ENCODE measurements around the gene OVCH1. TPM values are rescaled to one million over a fixed set of nuclear protein-coding genes. Genes with fewer than 3 reads are reported as not detected.

The OVCH1 gene
- total RNA-seq, 1 donor from 2014 or later: 0.37 TPM

DNA sequence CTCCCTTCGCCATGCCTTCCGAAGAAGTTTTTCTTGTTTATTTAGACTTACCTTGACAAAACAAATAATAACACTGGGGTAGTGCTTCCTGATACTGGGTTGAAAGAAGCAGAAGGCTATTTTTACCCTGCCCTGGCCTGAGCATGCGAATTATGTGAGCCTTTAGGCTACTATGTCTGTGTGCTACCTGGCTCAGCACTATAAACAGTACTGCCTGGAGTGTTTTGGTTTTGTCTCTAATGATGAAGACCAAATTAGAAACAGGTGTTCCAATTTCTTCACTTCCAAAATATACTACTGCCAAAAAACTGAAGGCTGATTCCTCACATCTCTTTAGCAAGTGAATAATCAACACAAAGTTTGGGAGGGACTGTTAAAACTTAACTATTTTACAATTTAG is 7.6 kb upstream of the OVCH1 start:
- H3K4me1 Mint-ChIP-seq: no peaks in the 10 kb centered on the region
- TF ChIP-seq CTCF (conservative IDR thresholded peaks at IDR 0.05): no peak
- no peak overlapping the region for H3K4me3 Mint-ChIP-seq
- peaks cover 6% of the 10 kb centered on the region for H3K36me3 Mint-ChIP-seq (ENCODE audit: low read depth)
- DNase-seq (ENCODE audit: low read depth, low spot score): no peak
- no peak overlapping the region for H3K27ac Mint-ChIP-seq (ENCODE audit: unreplicated experiment)
- H3K9me3 Mint-ChIP-seq: no peaks in the 10 kb centered on the region
- H3K27me3 Mint-ChIP-seq (ENCODE audit: low read depth): no peaks in the 10 kb centered on the region

GRCh38 chr12:29503283-29503682 is 5.8 kb upstream of the OVCH1 start:
- H3K4me1 Mint-ChIP-seq: no peaks in the 10 kb centered on the region
- peaks cover 8% of the 10 kb centered on the region for H3K36me3 Mint-ChIP-seq (ENCODE audit: low read depth)
- no peaks in the 10 kb centered on the region for H3K27me3 Mint-ChIP-seq (ENCODE audit: low read depth)
- no peak for DNase-seq (ENCODE audit: low read depth, low spot score)
- H3K4me3 Mint-ChIP-seq: no peak overlapping the region
- H3K9me3 Mint-ChIP-seq: no peaks in the 10 kb centered on the region
- TF ChIP-seq CTCF (conservative IDR thresholded peaks at IDR 0.05): no peak
- no peak overlapping the region for H3K27ac Mint-ChIP-seq (ENCODE audit: unreplicated experiment)

DNA sequence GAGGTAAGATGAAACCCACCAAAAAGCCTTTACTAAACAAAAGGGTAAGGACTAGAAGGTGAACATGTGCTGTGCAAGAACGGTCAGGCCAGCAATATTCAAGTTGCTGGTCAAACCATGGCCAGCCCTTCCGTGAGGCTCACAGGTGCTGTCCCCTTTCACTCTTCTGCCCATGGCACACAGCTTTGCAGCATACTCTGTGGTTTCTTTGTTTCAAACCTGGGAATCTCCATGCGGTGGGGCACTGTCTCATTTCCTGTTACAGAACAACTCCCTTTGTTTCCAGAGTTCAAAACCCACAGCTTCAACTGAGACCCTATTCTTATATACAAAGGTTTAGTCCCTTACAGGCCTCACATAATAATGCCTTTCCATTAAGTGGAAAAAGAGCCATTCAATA is 1.7 kb upstream of the OVCH1 start:
- Mint-ChIP-seq H3K4me1 (no peaks in the 10 kb centered on the region), H3K36me3 (ENCODE audit: low read depth) (peaks cover 6% of the 10 kb centered on the region), H3K4me3 (no peak overlapping the region), H3K27ac (ENCODE audit: unreplicated experiment) (no peak overlapping the region), H3K9me3 (no peaks in the 10 kb centered on the region), H3K27me3 (ENCODE audit: low read depth) (no peaks in the 10 kb centered on the region)
- TF ChIP-seq CTCF (conservative IDR thresholded peaks at IDR 0.05): no peak
- DNase-seq (ENCODE audit: low read depth, low spot score): no peak

DNA sequence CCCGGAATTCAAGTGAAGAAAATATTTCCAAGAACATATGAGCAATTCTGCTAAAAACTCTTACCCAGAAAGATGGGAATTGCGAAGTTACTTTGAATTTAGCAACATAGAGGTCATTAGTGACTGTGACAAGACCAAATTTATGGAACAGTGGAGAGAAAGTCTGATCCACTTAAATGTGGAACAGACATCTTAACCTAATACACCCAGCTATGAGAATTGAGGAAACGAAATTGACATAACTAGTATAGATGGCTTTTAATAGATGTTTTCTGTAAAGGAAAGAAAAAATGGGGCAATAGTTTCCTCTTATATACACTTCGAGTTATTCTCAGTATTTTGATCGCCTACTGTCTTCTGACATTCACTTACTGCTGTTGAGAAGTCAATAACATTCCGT is 4.6 kb downstream of the OVCH1 start:
- Mint-ChIP-seq H3K4me1 (no peaks in the 10 kb centered on the region), H3K4me3 (no peak overlapping the region), H3K36me3 (ENCODE audit: low read depth) (no peaks in the 10 kb centered on the region), H3K27ac (ENCODE audit: unreplicated experiment) (no peak overlapping the region), H3K9me3 (no peaks in the 10 kb centered on the region), H3K27me3 (ENCODE audit: low read depth) (no peaks in the 10 kb centered on the region)
- TF ChIP-seq CTCF (conservative IDR thresholded peaks at IDR 0.05): no peak
- DNase-seq (ENCODE audit: low read depth, low spot score): no peak

DNA sequence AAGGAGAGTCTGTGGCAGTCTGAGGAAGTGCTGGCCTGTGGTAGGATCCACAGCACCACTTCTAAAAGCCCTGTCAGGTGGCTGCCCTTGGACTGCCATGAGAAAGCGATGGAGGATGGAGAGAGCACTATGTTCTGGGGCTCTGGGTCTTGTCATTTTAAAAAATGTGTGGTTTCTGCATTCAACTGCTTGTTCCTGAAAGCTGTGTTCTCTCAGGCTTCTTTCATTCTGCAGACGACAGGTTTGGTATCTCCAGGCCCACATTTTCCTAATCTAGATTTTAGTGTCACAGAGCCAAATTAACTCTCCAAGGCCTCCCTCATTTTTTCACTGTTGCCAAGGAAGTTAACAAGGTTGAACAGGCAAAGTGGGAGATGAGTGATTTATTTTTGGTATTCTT is 10.5 kb downstream of the OVCH1 start:
- H3K27ac Mint-ChIP-seq (ENCODE audit: unreplicated experiment): no peak overlapping the region
- no peaks in the 10 kb centered on the region for H3K36me3 Mint-ChIP-seq (ENCODE audit: low read depth)
- H3K9me3 Mint-ChIP-seq: no peaks in the 10 kb centered on the region
- TF ChIP-seq CTCF (conservative IDR thresholded peaks at IDR 0.05): no peak
- no peak overlapping the region for H3K4me3 Mint-ChIP-seq
- no peaks in the 10 kb centered on the region for H3K4me1 Mint-ChIP-seq
- no peak for DNase-seq (ENCODE audit: low read depth, low spot score)
- H3K27me3 Mint-ChIP-seq (ENCODE audit: low read depth): no peaks in the 10 kb centered on the region

DNA sequence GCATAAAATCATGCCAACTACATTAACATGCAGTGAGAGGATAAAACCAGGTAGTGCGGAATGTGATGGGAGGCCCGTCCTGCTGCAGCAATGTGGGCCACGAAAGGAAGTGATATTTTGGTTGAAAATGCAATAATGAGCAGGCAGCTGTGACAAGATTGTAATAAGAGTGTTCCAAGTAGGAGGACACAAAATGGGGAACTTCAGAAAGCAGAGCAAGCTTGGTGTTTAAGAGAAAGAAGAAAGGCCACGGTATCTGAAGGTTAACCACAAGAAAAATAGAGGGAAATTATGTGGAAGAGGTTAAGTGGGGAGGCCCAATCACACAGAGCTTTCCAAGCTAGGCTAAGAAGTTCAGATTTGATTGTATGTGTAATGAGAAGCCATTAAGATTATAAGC is 34.3 kb downstream of the OVCH1 start:
- H3K9me3 Mint-ChIP-seq: no peaks in the 10 kb centered on the region
- no peaks in the 10 kb centered on the region for H3K27me3 Mint-ChIP-seq (ENCODE audit: low read depth)
- H3K36me3 Mint-ChIP-seq (ENCODE audit: low read depth): peaks cover 3% of the 10 kb centered on the region
- DNase-seq (ENCODE audit: low read depth, low spot score): no peak
- no peaks in the 10 kb centered on the region for H3K4me1 Mint-ChIP-seq
- H3K4me3 Mint-ChIP-seq: no peak overlapping the region
- H3K27ac Mint-ChIP-seq (ENCODE audit: unreplicated experiment): no peak overlapping the region
- TF ChIP-seq CTCF (conservative IDR thresholded peaks at IDR 0.05): no peak

Measured in neural crest cell (in vitro differentiated cells).